Hypothalamus (tissue), 51 donors: ENCODE measurements around the gene CCDC188.

Experiments used
- DNase-seq, 51 donors: peaks; one replicate each; lab custom pipeline; 2025; lab: John Stamatoyannopoulos, UW

Gene CCDC188

GRCh38 chr22:20152464-20152890 lies 1.6 kb upstream of the CCDC188 start:
- DNase-seq, result no peak

DNA sequence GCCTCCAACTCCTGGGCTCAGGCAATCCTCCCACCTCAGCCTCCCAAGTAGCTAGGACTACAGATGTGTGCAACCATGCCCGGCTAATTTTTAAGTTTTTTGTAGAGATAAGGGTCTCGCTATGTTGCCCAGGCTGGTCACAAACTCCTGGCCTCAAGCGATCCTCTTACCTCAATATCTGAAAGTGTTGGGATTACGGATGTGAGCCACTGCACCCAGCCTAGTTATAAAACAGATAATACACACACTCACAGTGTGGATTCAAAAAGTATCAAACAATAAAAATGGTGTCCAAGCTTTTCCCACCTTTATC lies 377 bp upstream of the CCDC188 start:
- DNase-seq, result no peak

DNA sequence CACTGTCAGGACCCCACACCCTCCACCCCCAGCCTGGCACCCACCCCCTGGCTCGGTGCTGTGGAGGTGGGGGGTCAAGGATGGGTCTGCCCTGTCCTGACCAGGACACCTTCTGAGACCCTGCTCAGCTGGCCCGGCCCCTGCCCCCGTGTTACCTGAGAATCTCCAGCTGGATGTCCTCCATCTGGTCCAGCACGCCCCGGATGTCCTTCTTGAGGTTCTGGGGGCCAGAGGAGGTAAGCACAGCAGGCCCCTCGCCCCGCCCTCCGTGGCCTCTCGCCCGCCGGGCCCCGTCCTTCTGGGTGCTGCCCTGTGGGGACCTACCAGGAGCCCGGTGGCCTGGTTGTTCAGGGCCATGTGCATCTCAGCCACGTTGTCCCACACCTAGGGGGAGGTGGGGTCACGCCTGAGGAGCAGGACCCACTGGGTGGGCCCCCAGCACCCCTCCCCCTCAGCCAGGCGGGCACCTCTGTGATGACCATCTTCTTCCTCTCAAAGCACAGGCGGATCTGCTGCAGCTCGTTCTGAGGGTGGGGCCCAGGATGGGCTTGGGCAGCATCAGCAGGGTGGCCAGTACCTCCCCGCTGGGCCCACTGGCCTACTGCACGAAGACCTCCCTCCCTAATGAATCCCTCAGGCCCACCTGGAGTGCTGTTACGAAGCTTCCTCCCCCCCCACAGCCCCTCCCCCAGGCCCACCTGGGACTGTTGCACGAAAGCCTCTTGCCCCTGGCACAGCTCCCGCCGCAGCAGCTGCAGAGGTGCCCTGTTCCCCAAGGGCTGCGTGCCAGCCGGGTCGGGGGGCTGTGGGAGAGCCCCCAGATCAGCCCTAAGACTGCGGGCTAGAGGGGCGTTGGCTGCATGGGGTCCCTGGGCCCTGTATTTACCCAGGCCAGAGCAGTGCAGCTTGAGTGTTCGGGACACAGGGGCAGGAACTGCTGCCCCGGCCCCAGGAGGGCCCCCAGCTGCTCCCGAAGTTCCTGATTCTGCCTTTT lies 1.3 kb downstream of the CCDC188 start:
- no peak for DNase-seq

GRCh38 chr22:20148414-20148813 lies 2.4 kb downstream of the CCDC188 start:
- DNase-seq, result no peak

GRCh38 chr22:20147237-20147988 lies 3.4 kb downstream of the CCDC188 start:
- DNase-seq, result no peak

GRCh38 chr22:20146777-20147176 lies 4.1 kb downstream of the CCDC188 start:
- DNase-seq, result no peak

DNA sequence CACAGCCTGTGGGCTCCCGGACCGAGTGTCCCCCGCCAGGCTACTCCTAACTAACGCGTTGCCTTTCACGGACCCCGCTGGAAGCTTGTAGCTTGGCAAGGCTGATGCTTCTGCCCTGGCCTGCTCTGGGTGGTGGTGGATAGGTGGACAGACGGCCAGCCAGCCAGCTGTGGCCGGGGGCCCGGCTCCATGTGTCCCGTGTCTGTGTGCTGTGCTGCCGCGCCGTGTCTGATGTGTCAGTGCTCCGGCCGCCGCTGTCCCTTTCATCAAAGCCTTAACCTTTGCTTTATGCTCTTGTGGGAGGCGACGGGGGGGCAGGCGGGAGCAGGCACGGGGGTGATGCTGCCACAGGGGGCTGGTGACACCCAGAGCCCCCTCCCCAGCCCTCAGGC lies 5.0 kb downstream of the CCDC188 start:
- no peak for DNase-seq

- no peak for DNase-seq
Observed at GRCh38 chr22:20145206-20145831, 5.5 kb downstream of the CCDC188 start.

GRCh38 chr22:20143883-20144665 lies 6.8 kb downstream of the CCDC188 start:
- no peak for DNase-seq

GRCh38 chr22:20142711-20143621 lies 7.9 kb downstream of the CCDC188 start:
- no peak for DNase-seq

DNA sequence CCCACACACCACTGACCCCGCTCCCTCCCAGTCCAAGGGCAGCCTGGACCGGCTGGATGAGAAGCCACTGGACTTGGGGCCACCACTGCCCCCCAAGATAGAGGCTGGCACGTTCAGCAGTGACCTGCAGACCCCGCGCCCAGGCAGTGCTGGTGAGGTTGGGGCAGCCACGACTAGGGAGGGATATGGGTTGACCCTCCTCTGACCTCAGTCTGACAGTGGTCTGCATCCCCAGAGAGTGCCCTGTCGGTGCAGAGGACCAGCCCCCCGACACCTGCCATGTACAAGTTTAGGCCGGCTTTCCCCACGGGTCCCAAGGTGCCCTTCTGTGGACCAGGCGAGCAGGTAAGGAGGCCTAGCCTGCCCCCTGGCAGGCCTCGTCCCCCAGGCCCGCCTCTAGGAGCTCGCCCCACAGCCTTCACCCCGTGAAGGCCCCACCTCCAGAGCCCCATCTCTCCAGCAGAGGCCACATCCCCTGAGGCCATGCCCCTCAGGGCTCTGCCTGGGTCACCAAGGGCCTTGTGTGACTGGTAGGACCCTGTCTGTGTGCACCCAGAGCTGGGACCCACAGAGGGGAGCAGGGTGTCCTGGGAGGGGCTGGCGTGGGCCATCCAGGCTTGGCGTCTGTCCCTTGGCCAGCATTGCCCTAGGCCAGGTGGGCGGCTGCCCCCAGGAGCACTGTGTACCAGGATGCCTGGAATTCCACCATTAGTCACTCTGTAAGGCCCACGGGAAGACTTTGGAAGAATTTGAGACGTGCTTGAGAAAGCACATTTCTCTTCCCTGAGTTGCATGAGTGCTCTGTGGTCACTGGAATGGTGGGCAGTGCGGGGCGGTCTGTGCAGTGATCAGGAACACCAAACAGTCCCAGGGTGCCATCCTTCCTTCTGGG lies 9.4 kb downstream of the CCDC188 start:
- no peak for DNase-seq

DNA sequence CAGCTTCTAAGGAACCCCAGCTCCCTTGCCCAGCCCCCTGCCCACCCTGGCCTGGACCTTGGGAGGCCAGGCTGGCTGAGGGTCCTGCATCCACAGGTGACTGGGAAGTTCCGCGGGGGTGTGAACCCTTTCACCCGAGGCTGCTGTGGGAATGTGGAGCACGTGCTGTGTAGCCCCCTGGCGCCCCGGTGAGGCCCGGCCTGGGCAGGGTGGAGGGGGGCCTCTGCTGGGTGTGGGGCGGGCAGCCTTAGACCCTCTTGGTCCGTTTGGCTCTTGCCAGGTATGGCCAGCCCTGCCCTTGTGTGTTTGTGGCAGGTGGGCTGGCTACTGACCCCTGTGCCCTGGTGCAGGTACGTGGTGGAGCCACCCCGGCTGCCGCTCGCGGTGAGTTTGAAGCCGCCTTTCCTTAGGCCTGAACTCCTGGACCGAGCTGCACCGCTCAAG lies 10.3 kb downstream of the CCDC188 start:
- DNase-seq, result no peak

DNA sequence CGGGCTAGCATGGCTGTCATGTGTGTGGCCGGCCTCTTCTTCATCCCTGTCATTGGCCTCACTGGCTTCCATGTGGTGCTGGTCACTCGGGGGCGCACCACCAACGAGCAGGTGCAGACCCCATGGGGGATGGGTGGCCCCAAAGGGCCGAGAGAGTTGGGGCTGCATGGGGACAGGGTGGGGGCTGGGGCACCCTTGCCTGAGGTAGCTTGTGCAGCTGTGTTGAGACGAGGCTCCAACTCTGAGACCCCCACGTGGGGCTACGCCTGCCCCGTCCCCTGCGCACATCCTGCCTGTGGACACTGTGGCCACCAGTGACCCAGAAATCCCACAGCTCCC lies 10.8 kb downstream of the CCDC188 start:
- DNase-seq, result no peak

DNA sequence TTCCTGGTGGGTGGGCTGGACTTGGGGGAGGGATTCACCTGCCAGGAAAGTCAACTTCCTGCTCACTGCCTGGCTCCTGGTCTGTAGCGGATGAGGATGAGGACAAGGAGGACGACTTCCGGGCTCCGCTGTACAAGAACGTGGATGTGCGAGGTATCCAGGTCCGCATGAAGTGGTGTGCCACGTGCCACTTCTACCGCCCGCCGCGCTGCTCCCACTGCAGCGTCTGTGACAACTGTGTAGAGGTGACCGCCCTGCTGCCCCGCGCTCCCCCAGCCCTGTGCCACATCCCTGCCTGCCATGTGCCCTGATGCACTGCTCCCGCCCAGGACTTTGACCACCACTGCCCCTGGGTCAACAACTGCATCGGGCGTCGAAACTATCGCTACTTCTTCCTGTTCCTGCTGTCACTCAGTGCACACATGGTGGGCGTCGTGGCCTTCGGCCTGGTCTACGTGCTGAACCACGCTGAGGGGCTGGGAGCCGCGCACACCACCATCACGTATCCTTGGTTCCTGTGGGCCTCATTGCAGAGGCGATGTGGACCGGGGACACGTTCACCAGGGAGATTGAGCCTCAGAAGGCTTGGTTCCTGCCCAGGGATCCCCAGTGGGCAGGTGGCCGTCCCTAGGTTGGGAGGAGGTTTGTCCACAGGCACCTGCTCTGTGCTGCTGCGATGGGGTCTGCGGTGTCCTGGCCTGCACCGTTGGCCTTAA lies 11.3 kb downstream of the CCDC188 start:
- no peak for DNase-seq

GRCh38 chr22:20138868-20139267 lies 12.0 kb downstream of the CCDC188 start:
- no peak for DNase-seq

DNA sequence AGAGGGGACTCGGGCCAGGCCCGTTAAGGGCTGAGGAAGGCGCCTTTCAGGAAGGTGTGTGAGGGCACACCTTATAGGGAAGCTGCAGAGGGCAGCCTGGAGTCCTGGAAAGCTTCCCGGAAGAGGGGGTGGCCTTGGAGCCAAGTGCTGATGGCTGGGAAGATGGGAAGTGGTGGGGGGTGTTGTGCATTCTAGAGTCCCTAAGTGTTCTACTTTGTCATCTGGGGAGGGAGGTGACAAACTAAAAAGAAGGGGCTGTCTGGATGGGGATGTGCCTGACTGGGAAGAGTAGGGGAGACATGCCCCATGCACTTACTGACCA lies 12.5 kb downstream of the CCDC188 start:
- peak in 2 of 51 donors; percentile 47 to 62 for DNase-seq

- peak in 16 of 51 donors; percentile 9 to 62 (median 28) for DNase-seq
Observed at GRCh38 chr22:20137671-20138416, 13.0 kb downstream of the CCDC188 start.
